Stimulated activated CD8-positive, alpha-beta memory T cell treated with anti-CD3 and anti-CD28 coated beads, Interleukin-4, amount 100 ng/mL, for 1 hour (primary cell): ENCODE results near the gene RAB15.

ENCODE experiments used
- DNase-seq, 2 donors: peaks; one replicate each; pipeline ENCODE4 v3.0.0-alpha.2; 2020; ENCODE audit warnings: low read depth in 2 of 2, low spot score in 1 of 2

RAB15 gene

DNA sequence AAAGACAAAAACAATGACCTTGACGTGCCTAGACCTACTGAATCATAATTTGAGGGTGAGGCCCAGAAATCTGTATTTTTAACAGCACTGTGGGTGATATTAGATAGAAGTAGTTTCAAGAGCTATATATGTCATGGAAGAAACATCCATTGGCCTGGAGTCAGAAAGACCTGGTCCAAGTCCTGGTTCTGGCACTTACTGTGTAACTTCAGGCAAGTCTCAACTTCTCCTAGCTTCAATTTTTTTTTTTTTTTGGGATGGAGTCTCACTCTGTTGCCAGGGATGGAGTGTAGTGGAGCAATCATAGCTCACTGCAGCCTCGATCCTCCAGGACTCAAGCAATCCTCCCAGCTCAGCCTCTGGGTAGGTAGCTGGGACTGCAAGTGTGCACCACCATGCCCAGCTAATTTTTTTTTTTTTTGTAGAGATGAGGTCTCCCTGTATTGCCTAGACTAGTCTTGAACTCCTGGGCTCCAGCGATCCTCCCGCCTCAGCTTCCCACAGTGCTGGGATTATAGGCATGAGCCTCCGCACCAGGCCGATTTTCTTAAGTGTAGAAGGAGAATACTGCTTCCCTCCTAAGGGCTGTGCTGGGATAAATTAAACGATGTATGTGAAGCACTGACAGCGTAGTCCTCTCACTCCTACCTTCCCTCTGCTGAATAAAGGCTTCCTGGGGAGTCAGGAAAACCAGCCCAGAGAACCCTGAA lies 15.3 kb downstream of the RAB15 start:
- DNase-seq, result no peak

DNA sequence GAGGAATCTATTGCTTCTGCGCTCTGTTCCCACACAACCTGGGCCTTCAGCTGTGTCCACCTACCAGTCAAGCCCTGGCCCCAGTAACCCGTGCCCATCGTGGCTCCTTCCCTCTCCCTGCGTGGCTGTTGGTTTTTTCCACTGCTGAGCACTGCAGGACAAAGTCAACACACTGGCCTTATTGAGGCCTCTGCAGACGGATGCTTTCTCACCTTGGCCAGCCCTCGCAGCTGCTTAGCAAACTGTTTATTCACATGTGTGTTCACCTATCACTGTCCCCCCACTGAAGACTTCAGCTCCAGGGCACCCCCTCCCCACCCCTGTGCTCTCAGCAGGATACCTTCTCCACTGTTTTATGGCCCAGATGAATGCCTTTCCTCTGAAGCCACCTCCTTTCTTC lies 16.8 kb downstream of the RAB15 start:
- no peak for DNase-seq

DNA sequence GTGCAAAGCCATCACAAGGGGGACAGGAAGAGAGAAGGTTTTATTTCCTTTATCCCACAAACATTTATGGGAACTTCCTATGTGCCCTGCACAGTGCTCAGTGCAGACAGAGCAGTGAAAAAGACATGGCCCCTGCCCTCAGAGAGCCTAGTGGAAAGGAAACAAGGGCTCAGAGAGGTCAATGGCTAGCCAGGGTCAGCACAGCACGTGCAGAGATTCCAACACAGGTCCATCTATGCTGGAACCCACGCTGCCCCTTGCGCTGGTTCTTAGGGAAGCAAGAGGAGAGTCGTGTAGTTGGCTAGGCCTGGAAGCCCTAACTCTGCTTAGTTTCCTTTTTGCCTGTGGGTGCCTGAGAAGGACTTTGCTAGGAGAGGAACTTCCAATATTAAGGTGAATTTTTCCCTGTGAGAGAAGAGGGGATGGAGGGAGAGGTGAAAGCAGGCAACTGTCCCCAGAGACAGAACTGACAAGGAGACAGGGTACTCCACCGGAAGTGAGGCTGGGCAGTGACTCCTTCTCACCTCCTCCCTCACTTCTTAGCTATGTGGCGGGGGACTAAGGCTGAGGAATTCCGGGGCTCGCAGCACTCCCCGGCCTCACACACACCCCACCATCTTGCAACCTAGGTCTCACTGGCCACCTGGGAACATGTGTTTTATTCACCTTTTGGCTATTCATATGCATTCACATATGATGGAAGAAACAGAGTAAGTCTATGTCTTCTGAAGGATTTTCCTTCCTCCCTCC lies 17.5 kb downstream of the RAB15 start:
- no peak for DNase-seq

DNA sequence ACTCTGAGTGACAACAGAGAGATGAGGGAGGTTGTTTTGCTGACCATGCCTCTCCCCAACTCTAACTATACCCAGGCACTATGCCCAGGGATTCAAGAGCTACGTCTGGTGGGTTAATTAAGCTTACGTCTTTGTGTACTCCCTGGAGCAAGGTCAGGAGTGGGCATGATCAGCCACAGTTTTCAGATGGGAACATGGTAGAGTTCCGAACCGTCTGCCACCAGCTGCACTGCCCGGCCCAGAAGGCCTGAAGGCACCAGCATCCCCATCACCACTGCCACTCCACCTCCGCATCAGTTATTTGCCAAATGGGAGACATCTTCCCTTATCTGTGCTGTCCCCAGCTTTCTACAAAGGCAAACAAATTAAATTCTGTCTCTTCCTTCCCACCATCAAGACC lies 18.5 kb downstream of the RAB15 start:
- no peak for DNase-seq

DNA sequence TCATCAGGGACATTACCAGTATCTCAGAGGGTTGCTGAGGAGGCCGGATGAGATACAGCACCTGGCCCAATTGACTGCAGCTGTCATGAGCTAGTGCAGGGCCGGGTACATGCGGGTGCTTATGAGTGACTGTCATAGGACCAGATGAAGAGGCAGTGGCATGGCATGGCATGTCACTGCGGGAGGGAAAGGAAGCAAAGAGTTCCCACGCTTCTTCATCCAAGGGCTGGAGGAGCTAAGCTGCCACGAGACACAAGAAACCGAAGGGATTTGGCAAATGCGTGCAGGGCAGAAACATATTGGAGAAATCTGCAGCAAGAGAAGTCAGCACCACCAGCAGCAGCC lies 18.9 kb downstream of the RAB15 start:
- no peak for DNase-seq

DNA sequence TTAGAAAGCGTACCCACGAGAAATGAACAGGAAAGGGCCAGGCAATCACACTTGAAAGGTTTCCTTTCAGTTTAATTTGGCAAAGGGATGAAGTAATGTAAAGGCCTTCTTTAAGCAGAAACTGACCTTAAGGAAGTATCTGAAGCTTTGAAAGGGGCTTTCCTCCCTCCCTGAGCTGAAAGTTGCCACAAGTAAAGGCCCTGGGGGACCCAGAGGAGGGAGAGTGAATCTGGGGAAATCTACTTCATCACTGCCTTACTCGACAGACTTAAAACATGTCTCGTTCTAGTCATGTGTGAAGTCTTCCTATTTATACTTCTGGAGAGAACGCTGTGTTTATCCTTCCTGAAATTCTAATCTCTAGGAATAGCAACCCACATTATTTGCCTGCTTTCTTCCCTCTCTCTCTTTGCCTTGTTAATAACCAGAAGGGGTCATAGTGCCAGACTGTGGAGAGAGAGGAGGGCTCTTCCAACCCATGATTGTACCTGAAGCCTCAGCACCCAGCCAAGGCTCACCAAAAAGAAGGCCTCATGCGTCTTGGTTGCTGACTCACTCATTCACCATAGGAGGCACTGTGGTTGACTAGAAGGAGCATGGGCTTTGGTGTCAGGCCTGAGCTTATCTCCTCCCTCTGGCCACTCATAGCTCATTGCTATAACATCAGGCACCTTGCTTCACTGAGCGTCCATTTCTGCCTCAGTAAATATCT lies 19.4 kb downstream of the RAB15 start:
- no peak for DNase-seq

DNA sequence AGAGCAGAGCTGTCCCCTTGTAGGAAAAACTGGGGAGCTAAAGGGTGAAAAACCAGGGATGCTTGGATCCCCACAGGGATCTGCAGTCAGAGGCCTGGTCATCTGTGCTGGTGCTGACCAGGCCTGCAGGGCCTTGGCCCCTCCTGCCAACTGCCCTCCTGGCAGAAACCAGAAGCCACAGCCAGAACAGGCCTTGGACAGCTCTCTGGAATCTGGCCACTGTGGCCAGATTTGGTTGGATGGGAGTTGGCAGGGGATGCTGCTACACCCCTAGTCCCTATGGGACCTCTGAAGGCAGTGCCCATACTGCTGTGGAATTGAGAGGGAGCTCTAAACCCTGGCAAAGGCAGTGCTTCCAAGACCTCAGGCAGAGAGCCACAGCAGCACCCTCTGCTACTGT lies 20.4 kb downstream of the RAB15 start:
- no peak for DNase-seq

DNA sequence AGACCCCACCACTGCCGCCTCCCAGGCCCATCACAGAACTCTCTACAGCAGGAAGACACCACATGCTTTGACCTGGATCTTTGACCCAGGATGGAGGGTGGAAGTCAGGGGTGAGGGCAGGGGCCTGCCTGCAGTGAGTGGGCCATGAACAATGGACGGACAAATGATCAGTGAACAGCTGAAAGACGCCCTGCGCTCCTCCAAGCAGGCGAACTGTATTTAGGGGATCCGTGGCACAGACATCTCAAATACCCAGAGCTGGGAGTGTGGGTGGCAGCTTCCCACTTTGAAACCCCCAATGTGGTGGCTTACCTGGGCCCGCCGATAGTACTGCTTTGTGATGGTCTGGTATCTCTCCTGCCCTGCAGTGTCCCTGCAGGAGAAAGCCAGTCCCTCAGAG lies 20.8 kb downstream of the RAB15 start:
- no peak for DNase-seq

DNA sequence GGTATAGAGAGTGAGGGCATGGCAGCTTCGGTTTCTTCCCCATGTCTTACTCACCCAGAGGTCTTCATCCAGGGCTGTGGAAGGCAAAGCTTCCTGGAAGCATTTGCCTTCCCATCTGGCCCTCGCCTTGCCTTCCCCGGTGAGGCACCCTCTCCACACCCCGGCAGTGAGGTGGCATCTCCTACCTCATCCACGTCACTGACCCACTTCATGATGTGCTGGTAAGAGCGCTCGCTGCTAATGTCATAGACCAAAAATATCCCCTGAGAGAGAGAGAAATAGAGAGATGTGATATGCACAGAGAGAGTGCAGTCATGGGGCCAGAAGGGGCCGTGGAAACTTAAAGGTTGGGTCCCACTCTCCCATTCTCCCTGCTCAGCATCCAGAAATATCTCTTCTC lies 21.2 kb downstream of the RAB15 start:
- DNase-seq, result no peak

DNA sequence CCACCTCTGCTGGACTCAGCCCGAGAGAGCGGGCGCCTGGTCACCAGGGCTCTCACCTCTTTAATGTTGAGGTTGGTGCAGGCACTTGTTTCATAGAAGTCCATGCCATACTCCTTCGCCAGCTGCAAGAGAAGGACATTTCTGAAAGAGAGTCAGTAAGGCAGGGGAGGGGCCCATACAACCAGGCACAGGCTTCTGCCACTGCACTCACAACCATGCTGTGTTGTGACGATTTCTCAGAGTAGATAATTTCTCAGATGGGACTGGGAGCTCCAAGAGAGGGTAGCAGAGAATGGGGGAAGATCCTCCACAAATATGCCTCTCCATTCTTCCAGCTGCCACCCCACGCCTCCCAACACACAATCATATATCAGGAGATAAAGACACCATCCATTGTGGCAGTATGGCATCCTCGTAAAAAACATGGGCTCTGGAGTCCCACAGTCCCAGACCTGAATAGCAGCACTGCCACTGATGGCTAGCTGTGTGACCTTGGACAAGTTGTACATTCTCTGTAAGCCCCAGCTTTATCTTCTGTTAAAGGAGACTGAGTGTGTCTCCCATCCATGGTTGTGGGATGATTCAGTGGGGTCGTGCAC lies 23.4 kb downstream of the RAB15 start:
- DNase-seq, result no peak

DNA sequence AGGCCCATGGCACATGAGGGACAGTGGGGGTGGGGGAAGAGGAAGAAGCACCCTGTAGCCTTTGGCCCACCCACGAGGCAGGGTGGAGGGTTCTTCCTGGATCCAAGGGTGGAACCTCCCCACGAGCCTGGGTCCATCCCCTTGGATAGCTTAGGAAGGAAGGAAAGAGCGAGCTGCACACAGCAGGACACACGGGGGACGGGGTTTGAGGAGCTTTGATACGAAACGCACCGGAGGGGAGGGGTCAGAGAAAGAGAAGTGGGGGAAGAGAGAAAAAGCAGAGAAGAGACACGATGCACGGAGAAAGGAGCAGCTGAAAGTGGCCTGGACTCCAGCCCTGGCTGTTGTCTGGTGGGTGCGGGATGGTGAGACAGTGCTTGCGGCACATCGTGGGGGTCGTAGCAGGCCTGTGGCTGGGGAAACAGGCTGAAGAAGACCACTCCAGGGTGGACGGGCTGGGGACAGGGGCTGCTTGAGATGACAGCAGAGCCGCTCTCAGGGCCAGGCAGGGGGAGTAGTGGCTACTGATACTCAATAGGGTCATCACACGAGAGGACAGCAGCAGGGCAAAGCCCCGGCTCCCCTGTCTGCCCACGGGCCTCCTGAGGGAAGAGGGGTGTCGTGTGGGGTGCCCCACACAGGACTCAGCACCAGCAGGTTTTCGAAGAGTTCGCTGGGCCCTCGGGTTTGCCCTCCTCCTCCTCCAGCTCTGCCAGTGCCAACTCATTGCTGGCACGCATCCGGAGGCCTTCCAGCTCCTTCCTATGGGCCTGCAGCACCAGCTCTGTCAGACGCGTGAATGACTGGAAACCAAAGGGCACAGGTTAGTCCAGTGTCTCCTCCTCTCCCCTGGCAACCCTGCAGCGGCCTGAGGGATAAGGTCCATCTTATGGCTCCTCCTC lies 24.2 kb downstream of the RAB15 start:
- no peak for DNase-seq

DNA sequence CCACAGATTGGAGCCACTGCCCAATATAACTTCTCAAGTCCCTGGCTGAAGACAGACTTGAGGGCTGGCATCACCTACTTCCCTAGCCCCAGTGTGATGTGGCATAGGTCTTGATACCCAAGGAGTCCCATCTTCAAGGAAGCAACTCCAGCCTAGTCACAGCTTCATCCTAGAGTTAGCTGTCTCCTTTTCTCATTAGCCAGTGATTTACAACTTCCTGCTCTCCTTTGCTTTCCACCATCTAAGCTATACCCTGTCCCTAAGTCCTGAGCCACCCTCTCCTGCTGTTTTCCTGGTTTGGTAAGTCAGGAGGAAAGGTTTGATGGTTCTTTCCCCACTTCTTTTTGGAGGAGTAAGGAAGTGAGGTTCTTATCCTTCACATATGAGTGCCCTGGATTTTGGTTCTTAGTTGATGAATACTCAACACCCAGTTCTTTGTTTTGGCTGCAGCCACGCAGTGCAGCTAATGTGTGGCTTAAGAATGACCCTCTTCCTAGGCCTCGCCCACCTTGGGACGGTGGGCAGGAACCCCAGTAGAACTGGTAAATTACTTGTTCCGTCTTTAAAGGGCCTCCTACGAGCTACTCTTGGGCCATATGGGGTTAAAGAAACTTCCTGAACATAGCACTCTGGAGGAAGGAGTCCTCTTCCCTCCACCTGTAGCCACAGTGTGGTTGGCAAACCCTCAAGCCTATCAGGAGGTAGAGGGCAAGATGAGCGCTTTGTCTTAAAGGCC lies 25.7 kb downstream of the RAB15 start:
- no peak for DNase-seq

DNA sequence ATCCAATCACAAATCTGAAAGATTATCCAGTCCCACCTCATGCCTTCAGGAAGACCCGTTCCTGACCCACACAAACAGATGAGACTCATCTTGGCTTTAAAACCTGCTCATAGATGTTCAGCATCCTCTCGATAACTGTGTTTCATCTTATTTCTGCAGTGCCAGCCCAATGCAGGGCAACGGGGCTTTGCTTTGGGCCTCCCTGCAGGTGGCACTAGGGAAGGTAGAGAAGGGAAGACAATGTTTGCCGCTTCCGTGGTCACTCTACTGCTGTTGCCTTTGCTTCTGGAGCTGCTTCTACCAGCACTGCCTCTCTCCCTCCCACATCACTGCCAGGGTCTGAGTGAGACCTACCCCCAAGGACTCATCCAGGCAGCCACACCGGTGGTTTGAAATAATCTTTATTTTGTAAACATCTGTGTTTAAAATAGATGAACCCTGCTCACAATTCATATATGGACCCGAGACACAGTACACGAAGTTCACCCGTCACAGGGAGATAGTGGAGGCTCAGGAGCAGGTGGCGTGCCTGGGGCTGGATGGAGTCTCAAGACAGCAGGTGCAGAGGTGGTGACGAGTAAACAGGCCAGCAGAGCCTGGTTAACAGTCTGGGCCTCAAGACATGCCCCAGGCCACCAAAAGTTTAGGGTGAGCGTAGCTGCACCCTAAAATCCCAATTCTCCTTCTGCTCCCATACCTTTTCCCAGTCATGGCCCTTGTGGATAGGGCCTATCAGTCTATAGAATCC lies 26.5 kb downstream of the RAB15 start:
- DNase-seq, result no peak

DNA sequence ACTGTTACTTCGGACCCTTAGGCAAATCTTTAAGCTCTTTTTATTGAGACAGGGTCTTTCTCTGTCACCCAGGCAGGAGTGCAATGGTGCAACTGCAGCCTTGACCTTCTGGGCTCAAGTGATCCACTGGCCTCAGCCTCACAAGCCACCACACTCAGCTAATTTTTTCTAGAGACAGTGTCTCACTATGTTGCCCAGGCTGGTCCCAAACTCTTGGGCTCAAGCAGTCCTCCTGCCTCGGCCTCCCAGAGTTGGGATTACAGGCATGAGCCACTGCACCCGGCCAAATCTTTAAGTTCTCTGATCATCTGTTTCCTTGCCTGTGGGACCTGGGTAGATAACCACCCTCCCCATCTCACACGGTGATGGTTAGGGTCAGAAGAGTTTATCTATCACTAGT lies 27.3 kb downstream of the RAB15 start:
- DNase-seq, result no peak

DNA sequence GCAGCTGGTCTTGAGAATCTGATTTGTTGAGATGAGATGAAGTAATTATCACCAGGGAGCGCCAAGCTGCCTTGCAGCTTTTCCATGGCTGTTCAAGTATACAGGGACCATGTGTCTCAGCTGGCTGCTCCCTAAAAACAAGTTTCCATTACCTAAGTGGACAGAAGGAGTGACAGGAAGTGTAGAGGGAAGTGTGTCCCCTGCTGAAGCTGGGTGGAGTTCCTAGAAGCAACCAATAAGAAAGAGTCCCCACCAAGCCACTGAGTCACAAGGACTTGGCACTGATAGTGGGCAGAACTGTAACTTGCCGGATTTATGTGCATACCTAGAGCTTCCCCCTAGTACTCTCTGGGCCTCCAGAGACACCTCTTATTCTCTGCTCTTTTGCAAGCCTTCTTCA lies 28.1 kb downstream of the RAB15 start:
- no peak for DNase-seq

DNA sequence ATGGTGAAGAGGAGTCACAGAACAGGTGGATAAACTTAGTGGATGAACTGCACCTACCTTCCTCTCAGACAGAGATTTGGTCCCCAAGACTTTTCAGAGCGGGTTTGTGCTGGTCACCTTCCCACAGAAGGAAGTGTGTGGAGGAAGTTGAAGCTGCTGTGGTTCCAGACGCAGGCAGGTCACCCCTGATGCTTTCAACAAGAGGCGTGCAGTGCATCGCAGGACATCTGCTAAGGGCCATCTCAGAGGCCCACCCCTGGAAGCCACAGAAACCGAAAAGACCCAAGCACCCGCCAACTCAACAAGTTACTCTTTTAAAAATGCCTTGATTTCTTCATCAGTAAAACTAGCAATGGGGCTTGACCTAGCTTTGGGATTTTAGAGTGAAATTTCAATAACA lies 28.6 kb downstream of the RAB15 start:
- no peak for DNase-seq

DNA sequence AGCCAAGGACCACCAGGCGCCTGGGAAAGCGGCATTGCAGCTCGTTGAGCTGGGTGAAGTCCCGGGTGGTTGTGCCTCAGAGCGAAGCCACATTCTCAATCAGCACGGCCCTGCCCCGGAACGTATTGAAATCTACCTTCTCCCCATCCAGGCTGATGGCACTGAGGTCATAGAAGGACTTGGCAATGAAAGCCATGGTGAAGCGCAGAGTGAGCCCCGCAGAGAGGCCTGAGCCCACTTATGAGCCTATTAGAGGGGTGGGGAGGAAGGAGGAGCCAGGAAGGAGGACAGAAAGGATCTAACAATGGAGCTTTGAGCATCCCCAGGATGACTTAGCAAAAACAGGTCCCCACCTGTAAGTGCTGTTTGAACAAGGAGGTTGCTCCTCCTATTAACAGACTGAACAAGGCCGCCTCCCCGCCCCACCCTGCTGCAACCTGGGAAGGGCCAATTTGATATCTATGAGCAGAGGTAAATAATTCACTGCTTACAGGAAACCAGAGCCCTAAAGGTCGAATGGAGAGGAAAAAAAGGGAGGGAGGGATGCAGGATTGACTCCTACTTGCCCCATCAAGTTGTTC lies 29.5 kb downstream of the RAB15 start, which contains the start of gene GPX2:
Gene GPX2 (minus strand): TSS at position 215 of the 581 bp plus-strand sequence. CDS start 19 bp downstream, at position 196.
- DNase-seq, result no peak

DNA sequence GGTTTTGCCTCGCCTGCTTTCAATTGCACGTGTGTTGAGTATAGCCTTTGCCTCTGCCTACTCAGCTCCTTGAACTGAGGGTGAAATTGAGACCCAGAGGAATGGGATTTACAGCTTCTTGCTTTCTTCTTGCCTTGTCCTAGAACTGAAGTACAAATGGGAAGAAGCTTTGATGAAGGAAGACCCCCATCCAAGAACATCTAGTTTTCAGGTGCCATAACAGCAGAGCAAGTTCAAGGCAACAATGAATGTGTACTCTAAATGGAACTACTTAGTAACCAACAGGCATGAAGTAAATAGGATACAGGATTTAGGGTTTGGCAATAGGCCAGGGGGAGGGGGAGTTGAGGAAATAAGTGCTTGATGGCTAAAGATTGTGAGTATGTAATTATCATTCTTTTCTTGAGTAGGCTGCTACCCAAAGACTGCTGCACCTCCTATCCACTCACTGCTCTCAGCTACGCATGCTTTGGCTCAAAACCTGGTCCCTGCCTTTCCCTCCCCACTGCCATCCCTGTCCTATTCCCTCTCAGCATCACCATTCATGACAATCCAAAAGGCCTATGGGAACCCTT lies 31.7 kb downstream of the RAB15 start:
- no peak for DNase-seq

DNA sequence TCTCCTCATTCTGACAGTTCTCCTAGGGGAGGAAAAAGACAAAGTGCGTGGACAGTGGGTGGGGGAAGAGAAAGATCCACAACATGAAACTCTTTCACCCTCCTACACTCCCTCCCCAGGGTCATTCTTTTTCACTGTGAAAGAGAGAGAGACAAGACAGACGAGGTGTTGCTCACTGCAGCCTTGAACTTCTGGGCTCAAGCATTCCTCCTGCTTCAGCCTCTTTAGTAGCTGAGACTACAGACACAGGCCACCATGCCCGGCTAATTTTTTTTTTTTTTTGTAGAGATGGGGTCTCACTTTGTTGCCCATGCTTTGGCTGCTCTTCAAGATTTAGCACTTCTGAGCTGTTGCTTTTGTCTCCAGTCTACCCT lies 32.3 kb downstream of the RAB15 start:
- DNase-seq, result no peak
